Heart right ventricle (tissue), 16 donors: ENCODE measurements around the gene SAFB2. TPM values are rescaled to one million over a fixed set of nuclear protein-coding genes. Genes with fewer than 3 reads are reported as not detected.

Source experiments
- ATAC-seq, 8 donors: fragments of 200-7000 bp; cut with Tn5 transposase; one replicate each; pipeline ENCODE4 v1.9.1; 2020; ENCODE audit warnings: mild to moderate bottlenecking in 8 of 8, moderate library complexity in 8 of 8, moderate number of reproducible peaks in 1 of 8
- DNase-seq, 2 donors: peaks; one replicate each; pipeline ENCODE4 v3.0.0-alpha.2; 2020
- H3K27ac ChIP-seq, 10 donors: fragments of 200-600 bp; sonication (generic) in 2 of 10; one replicate each; pipeline versions ENCODE4 v1.5.0 to v1.8.0; 2020 to 2022; ENCODE audit warnings: mild to moderate bottlenecking in 3 of 10
- H3K27me3 ChIP-seq, 7 donors: fragments of 200-600 bp; one replicate each; pipeline ENCODE4 v1.8.0; 2021 to 2022; ENCODE audit warnings: mild to moderate bottlenecking in 2 of 7
- H3K36me3 ChIP-seq, 9 donors: fragments of 200-600 bp; sonication (generic) in 1 of 9; one replicate each; pipeline versions ENCODE4 v1.5.0 to v1.8.0; 2020 to 2022; ENCODE audit warnings: mild to moderate bottlenecking in 2 of 9
- H3K4me1 ChIP-seq, 9 donors: fragments of 200-600 bp; sonication (generic) in 1 of 9; one replicate each; pipeline versions ENCODE4 v1.5.0 to v1.8.0; 2020 to 2022; ENCODE audit warnings: mild to moderate bottlenecking in 4 of 9
- H3K4me3 ChIP-seq, 10 donors: fragments of 200-600 bp; sonication (generic) in 2 of 10; one replicate each; pipeline versions ENCODE4 v1.5.0 to v1.8.0; 2020 to 2022; ENCODE audit warnings: mild to moderate bottlenecking in 7 of 10, moderate library complexity in 2 of 10
- H3K9me3 ChIP-seq, 11 donors: fragments of 200-600 bp in 10 of 11; sonication (generic) in 2 of 11; one replicate each; pipeline versions ENCODE4 v1.5.0 to v1.8.0; 2013 to 2022; ENCODE audit warnings: mild to moderate bottlenecking in 2 of 11, control low read depth in 1 of 11, moderate library complexity in 1 of 11
- WGBS, 2 donors: extraction: QIAGEN DNeasy Blood & Tissue Kit; methylation state at CpG; one replicate each; pipeline ENCODE4 v1.1.7; 2013; ENCODE audit warnings: inconsistent platforms in 1 of 2; 5-methylcytosine and 5-hydroxymethylcytosine counted together
- intact Hi-C, 10 donors: fragments of 100-400 bp; cut with DNase I; formaldehyde crosslinking; loops; one replicate each; pipeline versions ENCODE4 v1.11.1 to v1.14.2; 2022
- polyA plus RNA-seq, 2 donors: library from polyadenylated mRNA; stranded (reverse); fragments of 200-250 nt; gene quantifications; one replicate each; pipeline ENCODE4 v1.2.3, GENCODE V29; 2013
- total RNA-seq, 10 donors: library from RNA; stranded (reverse); fragmentation: NEBNext Ultra II Directional in 3 of 10; extraction: Animal tissue kit (Norgen Biotek cat#: 25700) in 3 of 10; gene quantifications; one replicate each; pipeline versions ENCODE4 v1.2.1 to v1.2.4, GENCODE V29; 2021 to 2023
- TF ChIP-seq, protein P1 (sequence below), 9 donors: fragments of 200-600 bp; sonication (generic) in 2 of 9; IDR thresholded peaks; one replicate each; pipeline versions ENCODE4 v1.5.0 to v1.8.0; 2021 to 2022; ENCODE audit warnings: antibody characterized with exemption in 9 of 9, mild to moderate bottlenecking in 5 of 9, moderate library complexity in 1 of 9
- donor health status: Arrhythmogenic right ventricular cardiomyopathy.
- donor health status: ischemic (EF 13 %, LVEDD 7.1; RV severe dilation, severe dysfunction).
- donor health status: healthy with polysubstance abuse.
- donor health status: DM: no; HTN: yes; CAD: no.
- donor health status: DM: no; HTN: no; CAD: no.
- donor health status: ischemic (EF 25% LVEDD 6.9; RV normal size, moderate dysfunction).
- donor health status: ischemic (EF 25% LVEDD 5.7; RV mildly dilated, moderate dysfunction).
- donor health status: healthy.
- donor health status: DM: yes; HTN: yes; CAD: no.
- donor health status: Ischemic cardiomyopathy.
- donor health status: ischemic (EF 35%, LVEDD 5.7; RV mildly dilated, moderate dysfunction).
- donor health status: nonischemic (EF 11% LVEDD 7.7; RV severe dilation, severe dysfunction).
- donor health status: DM: yes; HTN: yes; CAD: no.
- donor health status: PGD.
- donor health status: ischemic (EF 29% LVEDD 5.4; RV normal size, mild dysfunction).
- donor health status: nonischemic (EF 23%, LVEDD 6.1; RV moderate dilation, normal function).

Gene SAFB2
- total and polyA plus RNA-seq, 12 donors = 30.8 to 80.3 (median 45.9) TPM

DNA sequence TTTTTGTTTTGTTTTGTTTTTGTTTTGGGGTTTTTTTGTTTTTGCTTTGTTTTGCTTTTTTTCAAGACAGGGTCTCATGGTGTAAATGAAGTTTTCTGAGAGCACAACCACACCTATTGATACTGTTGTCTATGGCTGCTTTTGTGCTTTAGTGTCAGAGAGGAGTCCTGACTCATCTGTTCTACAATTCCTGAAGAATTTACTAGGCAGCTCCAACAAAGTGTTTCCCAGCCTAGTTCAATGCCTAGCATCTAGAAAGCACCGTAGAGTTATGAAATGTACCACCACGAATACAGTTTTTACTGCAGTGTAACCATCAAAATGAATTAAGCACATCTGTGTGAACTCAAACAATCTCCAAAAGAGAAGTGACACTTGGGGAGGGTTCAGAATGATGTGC lies 21.5 kb upstream of the SAFB2 start:
- intact Hi-C loops = no loop called here
- ATAC-seq (no peak), DNase-seq (no peak)
- H3K4me1 ChIP-seq = peaks cover 0 to 8% (median 0%) of the 10 kb centered on the region in 9 donors
- 89 to 95% methylated on average over 2 of the region's 2 CpGs for WGBS, 2 donors
- H3K4me3 ChIP-seq = no peak overlapping the region
- TF ChIP-seq, protein P1, sequence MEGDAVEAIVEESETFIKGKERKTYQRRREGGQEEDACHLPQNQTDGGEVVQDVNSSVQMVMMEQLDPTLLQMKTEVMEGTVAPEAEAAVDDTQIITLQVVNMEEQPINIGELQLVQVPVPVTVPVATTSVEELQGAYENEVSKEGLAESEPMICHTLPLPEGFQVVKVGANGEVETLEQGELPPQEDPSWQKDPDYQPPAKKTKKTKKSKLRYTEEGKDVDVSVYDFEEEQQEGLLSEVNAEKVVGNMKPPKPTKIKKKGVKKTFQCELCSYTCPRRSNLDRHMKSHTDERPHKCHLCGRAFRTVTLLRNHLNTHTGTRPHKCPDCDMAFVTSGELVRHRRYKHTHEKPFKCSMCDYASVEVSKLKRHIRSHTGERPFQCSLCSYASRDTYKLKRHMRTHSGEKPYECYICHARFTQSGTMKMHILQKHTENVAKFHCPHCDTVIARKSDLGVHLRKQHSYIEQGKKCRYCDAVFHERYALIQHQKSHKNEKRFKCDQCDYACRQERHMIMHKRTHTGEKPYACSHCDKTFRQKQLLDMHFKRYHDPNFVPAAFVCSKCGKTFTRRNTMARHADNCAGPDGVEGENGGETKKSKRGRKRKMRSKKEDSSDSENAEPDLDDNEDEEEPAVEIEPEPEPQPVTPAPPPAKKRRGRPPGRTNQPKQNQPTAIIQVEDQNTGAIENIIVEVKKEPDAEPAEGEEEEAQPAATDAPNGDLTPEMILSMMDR (IDR thresholded peaks at IDR 0.05) = no peak
- H3K36me3 ChIP-seq = peaks cover 0 to 91% (median 42%) of the 10 kb centered on the region in 9 donors
- H3K27ac ChIP-seq = no peak overlapping the region
- no peaks in the 10 kb centered on the region for H3K9me3 ChIP-seq
- no peaks in the 10 kb centered on the region for H3K27me3 ChIP-seq

DNA sequence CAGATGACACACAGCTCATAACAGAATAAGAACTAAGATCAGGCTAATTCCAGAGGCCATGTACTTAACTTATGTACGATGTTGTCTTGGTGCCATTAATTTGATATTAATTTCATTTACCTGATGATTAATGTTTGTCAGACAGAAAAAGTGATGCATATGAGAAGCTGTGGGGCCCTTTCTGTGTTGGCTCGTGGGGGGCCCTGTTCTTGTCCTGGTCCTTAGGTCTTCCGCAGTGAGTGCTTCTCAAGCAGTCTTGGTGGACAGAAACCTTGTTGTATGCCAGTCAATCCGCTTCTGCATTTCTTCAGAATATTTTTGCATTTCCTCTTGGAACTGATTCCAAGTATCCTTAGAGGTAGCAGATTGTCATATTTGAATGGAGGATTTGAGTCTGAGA lies 20.5 kb upstream of the SAFB2 start:
- TF ChIP-seq, protein P1 (IDR thresholded peaks at IDR 0.05) = no peak

DNA sequence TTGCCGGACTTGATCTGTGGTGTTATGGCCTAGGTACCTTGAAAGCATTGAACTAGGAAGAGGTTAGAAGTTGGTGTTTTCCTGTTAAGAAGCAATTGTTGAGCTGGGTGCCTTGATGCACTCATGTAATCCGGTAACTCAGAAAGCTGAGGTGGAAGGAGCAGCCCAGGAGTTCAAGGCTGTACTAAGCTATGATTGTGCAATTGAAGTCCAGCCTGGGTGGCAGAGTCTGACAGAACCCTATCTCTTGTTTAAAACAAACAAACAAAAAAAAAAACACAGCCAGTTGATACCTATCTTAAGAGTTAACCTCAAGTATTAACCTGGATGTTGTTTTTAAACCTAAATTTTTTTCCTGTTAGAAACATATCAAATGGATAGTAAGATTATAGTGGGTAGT lies 19.6 kb upstream of the SAFB2 start:
- TF ChIP-seq, protein P1 (IDR thresholded peaks at IDR 0.05) = no peak
- Histone ChIP-seq H3K4me1 (peaks cover 0 to 15% (median 4%) of the 10 kb centered on the region in 9 donors), H3K27ac (no peak overlapping the region), H3K27me3 (no peaks in the 10 kb centered on the region), H3K36me3 (peaks cover 0 to 79% (median 29%) of the 10 kb centered on the region in 9 donors), H3K9me3 (no peaks in the 10 kb centered on the region), H3K4me3 (no peak overlapping the region)
- WGBS, 2 donors = 90 to 96% methylated on average over 2 of the region's 2 CpGs
- intact Hi-C loops = no loop called here
- DNase-seq = no peak
- no peak for ATAC-seq

More for the DNA sequence above, 20.5 kb upstream of the SAFB2 start:
- DNase-seq (no peak), ATAC-seq (no peak)
- H3K36me3 ChIP-seq = peaks cover 0 to 88% (median 36%) of the 10 kb centered on the region in 9 donors
- no peak overlapping the region for H3K27ac ChIP-seq
- peaks cover 0 to 8% (median 0%) of the 10 kb centered on the region in 9 donors for H3K4me1 ChIP-seq
- intact Hi-C loops = no loop called here
- H3K27me3 ChIP-seq = no peaks in the 10 kb centered on the region
- WGBS, 2 donors = 85 to 86% methylated on average over 4 of the region's 4 CpGs
- no peak overlapping the region for H3K4me3 ChIP-seq
- H3K9me3 ChIP-seq = no peaks in the 10 kb centered on the region

DNA sequence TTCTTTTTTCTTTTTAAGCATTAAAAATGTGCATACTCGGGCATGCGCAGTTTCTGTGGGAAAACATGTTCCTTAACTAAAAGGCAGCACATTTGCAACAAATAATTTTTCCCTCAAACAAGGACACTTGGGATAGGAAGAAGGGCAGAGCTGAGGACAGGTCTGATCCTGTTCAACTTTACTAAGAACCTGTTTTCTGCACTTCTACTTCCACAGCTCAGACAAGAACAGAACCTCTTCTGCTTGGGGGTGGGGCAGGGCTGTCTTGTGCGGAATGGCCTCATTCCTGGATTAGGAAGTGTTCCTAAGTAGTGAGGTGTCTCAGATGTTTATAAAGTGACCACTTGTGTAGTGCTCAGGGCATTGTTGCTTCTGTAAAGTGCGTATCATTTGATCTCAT lies 18.6 kb upstream of the SAFB2 start:
- Histone ChIP-seq H3K27me3 (no peaks in the 10 kb centered on the region), H3K27ac (no peak overlapping the region), H3K9me3 (no peaks in the 10 kb centered on the region), H3K4me1 (peaks cover 0 to 15% (median 6%) of the 10 kb centered on the region in 9 donors), H3K36me3 (peaks cover 0 to 69% (median 24%) of the 10 kb centered on the region in 9 donors), H3K4me3 (no peak overlapping the region)
- TF ChIP-seq, protein P1 (IDR thresholded peaks at IDR 0.05) = no peak
- DNase-seq (no peak), ATAC-seq (no peak)
- 86 to 90% methylated on average over 4 of the region's 4 CpGs for WGBS, 2 donors
- intact Hi-C loops = no loop called here
